IMR-90 (cell line): ENCODE data around the gene EDDM13. TPM values are rescaled to one million over a fixed set of nuclear protein-coding genes. Genes with fewer than 3 reads are reported as not detected.

ENCODE experiments used
- ATAC-seq: fragments of 200-7000 bp; cut with Tn5 transposase; 2 replicates; pipeline ENCODE4 v1.9.1; 2020; ENCODE audit warnings: low read depth, mild to moderate bottlenecking, moderate library complexity
- BruUV-seq: library from RNA; stranded (reverse); fragments of 400-500 nt; replicated peaks from 2 replicates; lab custom pipeline; 2021; lab: Mats Ljungman, UMichigan
- CTCF ChIA-PET: fragments of 300-600 bp; formaldehyde crosslinking; extraction: SDS; loops from one replicate; lab custom pipeline; 2021; ENCODE audit warnings: antibody characterized with exemption; lab: Yijun Ruan, JAX
- POLR2A ChIA-PET: fragments of 300-600 bp; sonication (Branson Sonifier 250); formaldehyde crosslinking; loops from one replicate; lab custom pipeline; 2022; ENCODE audit warnings: antibody characterized with exemption; ENCODE audit not compliant: unreplicated experiment; lab: Charles Lee
- DNase-seq: peaks from one replicate; pipeline ENCODE4 v3.0.0; 2013
- H2AFZ ChIP-seq: replicated peaks from 2 replicates; pipeline ENCODE3; 2013; ENCODE audit warnings: low read length, mild to moderate bottlenecking; ENCODE audit not compliant: poor library complexity
- H2AK5ac ChIP-seq: 2 replicates; pipeline ENCODE4 v1.6.1; 2013; ENCODE audit warnings: low read depth, low read length, inconsistent platforms
- H2AK9ac ChIP-seq: replicated peaks from 2 replicates; pipeline ENCODE3; 2013; ENCODE audit warnings: mild to moderate bottlenecking, low read depth, low read length, moderate library complexity; ENCODE audit not compliant: poor library complexity
- H2BK120ac ChIP-seq: 2 replicates; pipeline ENCODE4 v1.6.1; 2013; ENCODE audit warnings: low read depth, low read length, inconsistent platforms
- H2BK15ac ChIP-seq: 3 replicates; pipeline ENCODE4 v1.6.1; 2013; ENCODE audit warnings: low read depth, low read length, inconsistent platforms
- H2BK20ac ChIP-seq: 2 replicates; pipeline ENCODE4 v1.6.1; 2013; ENCODE audit warnings: low read depth, mild to moderate bottlenecking, inconsistent platforms, low read length, moderate library complexity
- H2BK5ac ChIP-seq: 2 replicates; pipeline ENCODE4 v1.6.1; 2013; ENCODE audit warnings: mild to moderate bottlenecking, low read depth, low read length, inconsistent platforms; ENCODE audit not compliant: poor library complexity, severe bottlenecking
- H3K14ac ChIP-seq: replicated peaks from 2 replicates; pipeline ENCODE4 v1.6.1; 2013; ENCODE audit warnings: low read depth, low read length, inconsistent platforms
- H3K18ac ChIP-seq: 2 replicates; pipeline ENCODE4 v1.6.1; 2013; ENCODE audit warnings: low read depth, low read length, control low read depth
- H3K23ac ChIP-seq: 2 replicates; pipeline ENCODE4 v1.6.1; 2013; ENCODE audit warnings: low read depth, low read length, inconsistent platforms
- H3K27ac ChIP-seq: 2 replicates; pipeline ENCODE4 v1.5.1; 2013; ENCODE audit warnings: mild to moderate bottlenecking, control low read depth, low read length; ENCODE audit not compliant: insufficient read depth
- H3K27me3 ChIP-seq: 2 replicates; pipeline ENCODE4 v1.6.1; 2013; ENCODE audit warnings: low read length; ENCODE audit not compliant: control insufficient read depth, insufficient read depth
- H3K36me3 ChIP-seq: 2 replicates; pipeline ENCODE4 v1.6.1; 2013; ENCODE audit warnings: low read length, mixed read lengths; ENCODE audit not compliant: control insufficient read depth, insufficient read depth
- H3K4ac ChIP-seq: 2 replicates; pipeline ENCODE4 v1.6.1; 2013; ENCODE audit warnings: low read depth, low read length, inconsistent platforms
- H3K4me1 ChIP-seq: 2 replicates; pipeline ENCODE4 v1.6.1; 2013; ENCODE audit warnings: low read length, mixed read lengths; ENCODE audit not compliant: control insufficient read depth, insufficient read depth
- H3K4me2 ChIP-seq: 2 replicates; pipeline ENCODE4 v1.6.1; 2013; ENCODE audit warnings: low read depth, mild to moderate bottlenecking, control low read depth, low read length, moderate library complexity
- H3K4me3 ChIP-seq: 2 replicates; pipeline ENCODE4 v1.5.1; 2013; ENCODE audit warnings: low read depth, mild to moderate bottlenecking, control low read depth, low read length, moderate library complexity; ENCODE audit not compliant: insufficient read depth
- H3K56ac ChIP-seq: 2 replicates; pipeline ENCODE4 v1.6.1; 2013; ENCODE audit warnings: low read length, inconsistent platforms; ENCODE audit not compliant: insufficient read depth; ENCODE audit errors: extremely low read depth
- H3K79me1 ChIP-seq, 2 experiments: 2 replicates each; pipeline ENCODE4 v1.6.1; 2013; ENCODE audit warnings: low read length in 2 of 2, inconsistent platforms in 1 of 2, low read depth in 1 of 2
- H3K9ac ChIP-seq: 2 replicates; pipeline ENCODE4 v1.6.1; 2013; ENCODE audit warnings: low read depth, low read length, control low read depth
- H3K9me1 ChIP-seq: 2 replicates; pipeline ENCODE4 v1.6.1; 2013; ENCODE audit warnings: low read length, inconsistent platforms; ENCODE audit not compliant: insufficient read depth
- H3K9me3 ChIP-seq: 2 replicates; pipeline ENCODE4 v1.6.1; 2013; ENCODE audit warnings: low read length; ENCODE audit not compliant: control insufficient read depth, insufficient read depth
- H4K20me1 ChIP-seq: 2 replicates; pipeline ENCODE4 v1.6.1; 2013; ENCODE audit warnings: low read length, inconsistent platforms; ENCODE audit not compliant: insufficient read depth
- H4K5ac ChIP-seq: 2 replicates; pipeline ENCODE4 v1.6.1; 2013; ENCODE audit warnings: mild to moderate bottlenecking, low read depth, low read length, control low read depth
- H4K8ac ChIP-seq, 2 experiments: 2 replicates each; pipeline ENCODE4 v1.6.1; 2013; ENCODE audit warnings: low read depth in 2 of 2, low read length in 2 of 2, control low read depth in 1 of 2, inconsistent platforms in 1 of 2
- H4K91ac ChIP-seq: 2 replicates; pipeline ENCODE4 v1.6.1; 2013; ENCODE audit warnings: low read depth, low read length, inconsistent platforms; ENCODE audit not compliant: insufficient read depth
- BHLHE40 ChIP-seq: fragments of 150-350 bp; IDR thresholded peaks from 2 replicates; pipeline ENCODE4 v1.6.1; 2016; ENCODE audit warnings: mild to moderate bottlenecking, low read depth, low read length
- CTCF ChIP-seq: conservative IDR thresholded peaks from 2 replicates; pipeline ENCODE4 v1.5.1; 2012; ENCODE audit warnings: mild to moderate bottlenecking, low read depth, low read length, improper control_type of control experiment
- ELK1 ChIP-seq: fragments of 150-350 bp; IDR thresholded peaks from 2 replicates; pipeline ENCODE4 v1.6.1; 2016; ENCODE audit warnings: low read depth, mild to moderate bottlenecking, low read length, moderate library complexity, borderline replicate concordance
- FOS ChIP-seq: fragments of 150-350 bp; IDR thresholded peaks from 2 replicates; pipeline ENCODE4 v1.6.1; 2016; ENCODE audit warnings: low read depth, low read length
- MAFK ChIP-seq: IDR thresholded peaks from 2 replicates; pipeline ENCODE4 v1.6.1; 2012; ENCODE audit warnings: low read depth, low read length, improper control_type of control experiment
- MAZ ChIP-seq: IDR thresholded peaks from 2 replicates; pipeline ENCODE4 v1.6.1; 2012; ENCODE audit warnings: low read depth, mild to moderate bottlenecking, low read length, improper control_type of control experiment, moderate library complexity, borderline replicate concordance
- MXI1 ChIP-seq: IDR thresholded peaks from 2 replicates; pipeline ENCODE4 v1.6.1; 2012; ENCODE audit warnings: low read depth, mild to moderate bottlenecking, low read length, moderate library complexity, borderline replicate concordance
- NFE2L2 ChIP-seq: fragments of 150-350 bp; IDR thresholded peaks from 2 replicates; pipeline ENCODE4 v1.6.1; 2016; ENCODE audit warnings: low read depth, mild to moderate bottlenecking, low read length
- POLR2A ChIP-seq: IDR thresholded peaks from 2 replicates; pipeline ENCODE4 v1.6.1; 2012; ENCODE audit warnings: mild to moderate bottlenecking, low read depth, low read length
- RAD21 ChIP-seq: IDR thresholded peaks from 2 replicates; pipeline ENCODE4 v1.6.1; 2012; ENCODE audit warnings: low read length, improper control_type of control experiment
- RFX5 ChIP-seq: IDR thresholded peaks from 2 replicates; pipeline ENCODE4 v1.8.0; 2012; ENCODE audit warnings: low read depth, mild to moderate bottlenecking, low read length, moderate library complexity
- SMC3 ChIP-seq: fragments of 150-350 bp; IDR thresholded peaks from 2 replicates; pipeline ENCODE4 v1.6.1; 2016; ENCODE audit warnings: low read depth, mild to moderate bottlenecking, antibody characterized with exemption, low read length, moderate library complexity
- USF2 ChIP-seq: fragments of 150-350 bp; IDR thresholded peaks from 2 replicates; pipeline ENCODE4 v1.6.1; 2017; ENCODE audit warnings: mild to moderate bottlenecking, antibody characterized with exemption, low read length, low read depth
- WGBS, 2 experiments: methylation state at CpG; one replicate each; pipeline versions ENCODE4 v1.1.5 to v1.1.7; 2013; ENCODE audit warnings: missing lambda C conversion rate in 2 of 2; ENCODE audit not compliant: insufficient read length in 1 of 2; ENCODE audit errors: extremely low coverage in 2 of 2; 5-methylcytosine and 5-hydroxymethylcytosine counted together
- dilution Hi-C: fragments of 300-500 bp; cut with HindIII; formaldehyde crosslinking; loops from one replicate; pipeline ENCODE4 v1.14.3; 2018; ENCODE audit warnings: low sequenced_read_pairs; ENCODE audit not compliant: unreplicated experiment
- in situ Hi-C: fragments of 300-500 bp; cut with MboI; formaldehyde crosslinking; loops from 3 replicates; pipeline ENCODE4 v1.14.3; 2019; ENCODE audit warnings: low sequenced_read_pairs, inconsistent platforms, mixed read lengths
- intact Hi-C: fragments of 100-400 bp; cut with micrococcal nuclease; formaldehyde crosslinking; loops from 2 replicates; pipeline ENCODE4 v1.10.0; 2022
- polyA plus RNA-seq, 3 experiments: library from polyadenylated mRNA; depleted of rRNA; stranded (reverse); fragments of >200 nt; gene quantifications; 2 replicates each; pipeline ENCODE4 v1.2.3, GENCODE V29; 2012; ENCODE audit warnings: low replicate concordance in 1 of 3
- total RNA-seq: library from RNA; depleted of rRNA; stranded (reverse); fragments of >200 nt; gene quantifications from 2 replicates; pipeline ENCODE4 v1.2.3, GENCODE V29; 2012

EDDM13 gene
- total and polyA plus RNA-seq, 2 of the 4 experiments (the other 2 are of a cell fraction), result not detected

GRCh38 chr19:56223481-56223880, 49.1 kb upstream of the EDDM13 start:
- Histone ChIP-seq H4K20me1 (no peaks in the 10 kb centered on the region), H3K27me3 (no peaks in the 10 kb centered on the region), H2BK120ac (no peak overlapping the region), H3K27ac (no peak overlapping the region), H3K9me3 (peaks cover 5% of the 10 kb centered on the region; the same call in 1 of the 2 replicates), H3K18ac (no peak overlapping the region), H3K36me3 (no peaks in the 10 kb centered on the region), H2BK15ac (no peak overlapping the region), H3K56ac (no peak overlapping the region), H3K79me1 (no peaks in the 10 kb centered on the region), H3K4ac (no peak overlapping the region), H2AK5ac (no peak overlapping the region), H2BK20ac (no peak overlapping the region), H2AFZ (no peak overlapping the region), H3K4me1 (no peaks in the 10 kb centered on the region), H3K9ac (no peak overlapping the region), H3K14ac (no peak overlapping the region), H2AK9ac (no peak overlapping the region), H3K4me2 (no peak overlapping the region), H2BK5ac (no peak overlapping the region), H3K23ac (no peak overlapping the region), H4K5ac (no peak overlapping the region), H4K91ac (no peak overlapping the region), H4K8ac (no peak overlapping the region), H3K4me3 (no peak overlapping the region), H3K9me1 (no peaks in the 10 kb centered on the region)
- in situ Hi-C loops, result no loop called here
- ChIA-PET POLR2A (no interaction called here), CTCF (no interaction called here)
- intact Hi-C loops, result no loop called here
- DNase-seq, result no peak
- ATAC-seq, result no peak
- 80% methylated on average over 7 of the region's 9 CpGs; no CpG with 5 or more reads in 1 of the 2 experiments for WGBS, 2 experiments
- BruUV-seq, result no TSS peak
- TF ChIP-seq BHLHE40, result no peak
- no peak for TF ChIP-seq MAFK
- no peak for TF ChIP-seq MAZ
- TF ChIP-seq USF2, result no peak
- TF ChIP-seq POLR2A, result no peak
- TF ChIP-seq RFX5, result no peak
- no peak for TF ChIP-seq MXI1
- no peak for TF ChIP-seq RAD21
- TF ChIP-seq NFE2L2, result no peak
- TF ChIP-seq ELK1, result no peak
- no peak for TF ChIP-seq CTCF
- no peak for TF ChIP-seq FOS
- no peak for TF ChIP-seq SMC3
- dilution Hi-C loops, result no loop called here
